ENCODE results near the gene FGD4. TPM values are rescaled to one million over a fixed set of nuclear protein-coding genes. Genes with fewer than 3 reads are reported as not detected.

The FGD4 gene
- total and polyA plus RNA-seq, 2 donors (not counting 3 experiments of a cell fraction or from before 2014, with no cell fraction given): 6.6 to 44.7 TPM

DNA sequence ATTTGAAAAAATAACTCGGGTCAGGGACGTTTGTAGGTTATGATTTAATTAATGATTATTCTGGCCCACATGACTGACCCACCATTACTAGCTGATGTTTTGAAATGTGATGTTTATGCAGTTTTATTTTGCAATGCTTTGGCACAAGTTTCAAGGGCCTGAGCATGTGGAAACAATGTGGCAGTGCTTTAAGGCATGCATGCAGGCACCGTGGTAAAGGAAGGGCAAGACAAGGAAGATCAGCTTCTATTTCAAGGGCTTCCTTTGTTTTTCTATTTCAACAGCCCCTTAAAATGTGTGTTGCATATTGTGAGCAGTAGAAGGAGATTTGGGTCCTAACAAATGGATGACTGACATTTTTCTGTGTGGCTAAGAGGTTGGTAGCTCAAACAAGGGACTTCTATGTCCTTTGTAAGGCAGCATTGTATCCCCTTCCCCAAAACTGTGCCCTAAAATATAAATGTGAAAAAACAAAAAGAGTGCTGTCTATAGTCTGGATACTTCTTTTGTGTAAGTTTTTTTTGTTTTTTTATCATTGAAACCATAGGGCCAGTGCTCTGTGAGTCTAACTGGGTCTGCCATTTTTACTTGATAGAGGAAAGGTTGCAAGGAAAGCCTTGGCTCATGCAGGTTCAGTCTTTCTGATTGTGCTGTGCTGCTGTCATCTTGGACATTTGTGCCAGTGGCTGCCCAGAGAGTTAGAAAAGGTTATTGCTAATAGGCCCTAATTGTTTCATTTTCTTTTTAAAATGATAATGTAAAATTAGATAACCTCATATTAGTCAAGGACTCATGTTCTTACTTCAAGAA, 103.5 kb downstream of the FGD4 start:
- ChIA-PET CTCF (interaction anchor here (0.7 to 4.2 kb wide), 4 partner anchors 11 to 39 kb away, joined by 3 to 23 read pairs (median 4); no protein-coding TSS in a partner anchor), POLR2A (interaction anchor here (0.6 kb wide), 1 partner anchor 15 kb away, joined by 5 read pairs; no protein-coding TSS in a partner anchor)
- Histone ChIP-seq H3K9me3 (replicated peaks; ENCODE audit: control insufficient read depth, insufficient read depth, low read length) (no peaks in the 10 kb centered on the region), H3K4me3 (replicated peaks in 1 of 3; ENCODE audit: insufficient read depth in 1 of 3, low read depth in 1 of 3, low read length in 3 of 3) (peak overlapping the region in 1 of 3 experiments; percentile 10), H3K4me1 (ENCODE audit: control insufficient read depth, extremely low read depth, insufficient read depth, low read length) (peaks cover 43% of the 10 kb centered on the region), H3K9ac (replicated peaks; ENCODE audit: extremely low read depth, insufficient read depth, low read length) (no peak overlapping the region), H3K79me2 (ENCODE audit: control insufficient read depth, insufficient read depth, low read length) (peaks cover 29% of the 10 kb centered on the region), H3K27me3 (ENCODE audit: control insufficient read depth in 2 of 2, insufficient read depth in 2 of 2, low read length in 2 of 2) (no peaks in the 10 kb centered on the region), H3K27ac (ENCODE audit: insufficient read depth, low read depth, low read length) (no peak overlapping the region), H3K4me2 (ENCODE audit: insufficient read depth, low read length) (peak overlapping the region; percentile 62), H2AFZ (ENCODE audit: low read depth, low read length) (no peak overlapping the region), H3K9me1 (replicated peaks; ENCODE audit: control insufficient read depth, extremely low read depth, insufficient read depth, low read length) (no peaks in the 10 kb centered on the region), H3K36me3 (ENCODE audit: control insufficient read depth in 2 of 2, extremely low read depth in 1 of 2, insufficient read depth in 2 of 2, low read length in 2 of 2) (no peaks in the 10 kb centered on the region), H4K20me1 (replicated peaks; ENCODE audit: control insufficient read depth, extremely low read depth, insufficient read depth, low read length) (no peaks in the 10 kb centered on the region)
- FAIRE-seq: no peak
- intact Hi-C loops (cut with micrococcal nuclease): loop anchor here (1.0 kb wide), 2 partner anchors 13 to 48 kb away; no protein-coding TSS in a partner anchor
- TF ChIP-seq, protein P1, sequence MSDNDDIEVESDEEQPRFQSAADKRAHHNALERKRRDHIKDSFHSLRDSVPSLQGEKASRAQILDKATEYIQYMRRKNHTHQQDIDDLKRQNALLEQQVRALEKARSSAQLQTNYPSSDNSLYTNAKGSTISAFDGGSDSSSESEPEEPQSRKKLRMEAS (IDR thresholded peaks at IDR 0.05; ENCODE audit: insufficient read depth, insufficient read length): no peak
- TF ChIP-seq POLR2AphosphoS5 (IDR thresholded peaks at IDR 0.05; ENCODE audit: insufficient read depth, low read depth, low read length) (no peak), POLR2A (IDR thresholded peaks at IDR 0.05; ENCODE audit: low read depth, low read length) (no peak), GATA2 (IDR thresholded peaks at IDR 0.05; ENCODE audit: insufficient read depth, insufficient read length, low read depth, low read length) (no peak), FOS (IDR thresholded peaks at IDR 0.05; ENCODE audit: borderline replicate concordance, insufficient read depth, low read length) (no peak), MYC (IDR thresholded peaks at IDR 0.05; ENCODE audit: low read depth, low read length) (no peak), EZH2 (IDR thresholded peaks at IDR 0.05; ENCODE audit: borderline replicate concordance, low read depth, low read length, severe bottlenecking) (no peak), JUN (IDR thresholded peaks at IDR 0.05; ENCODE audit: borderline replicate concordance, insufficient read depth, insufficient read length, low read depth) (no peak)
- TF ChIP-seq, protein P2, sequence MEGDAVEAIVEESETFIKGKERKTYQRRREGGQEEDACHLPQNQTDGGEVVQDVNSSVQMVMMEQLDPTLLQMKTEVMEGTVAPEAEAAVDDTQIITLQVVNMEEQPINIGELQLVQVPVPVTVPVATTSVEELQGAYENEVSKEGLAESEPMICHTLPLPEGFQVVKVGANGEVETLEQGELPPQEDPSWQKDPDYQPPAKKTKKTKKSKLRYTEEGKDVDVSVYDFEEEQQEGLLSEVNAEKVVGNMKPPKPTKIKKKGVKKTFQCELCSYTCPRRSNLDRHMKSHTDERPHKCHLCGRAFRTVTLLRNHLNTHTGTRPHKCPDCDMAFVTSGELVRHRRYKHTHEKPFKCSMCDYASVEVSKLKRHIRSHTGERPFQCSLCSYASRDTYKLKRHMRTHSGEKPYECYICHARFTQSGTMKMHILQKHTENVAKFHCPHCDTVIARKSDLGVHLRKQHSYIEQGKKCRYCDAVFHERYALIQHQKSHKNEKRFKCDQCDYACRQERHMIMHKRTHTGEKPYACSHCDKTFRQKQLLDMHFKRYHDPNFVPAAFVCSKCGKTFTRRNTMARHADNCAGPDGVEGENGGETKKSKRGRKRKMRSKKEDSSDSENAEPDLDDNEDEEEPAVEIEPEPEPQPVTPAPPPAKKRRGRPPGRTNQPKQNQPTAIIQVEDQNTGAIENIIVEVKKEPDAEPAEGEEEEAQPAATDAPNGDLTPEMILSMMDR (IDR thresholded peaks at IDR 0.05; ENCODE audit: extremely low read depth in 1 of 2, insufficient read depth in 1 of 2, low read depth in 1 of 2, low read length in 2 of 2): no peak
- dilution Hi-C loops (cut with MboI; ENCODE audit: extremely low pct_ligation_motif_present, low sequenced_read_pairs): no loop called here
- BruUV-seq (replicated peaks): no TSS peak
- DNase-seq (ENCODE audit: low read depth, low spot score): peak; percentile 60

Data from endothelial cell of umbilical vein (primary cell).